ENCODE measurements around the gene FLAD1.

FLAD1 gene

DNA sequence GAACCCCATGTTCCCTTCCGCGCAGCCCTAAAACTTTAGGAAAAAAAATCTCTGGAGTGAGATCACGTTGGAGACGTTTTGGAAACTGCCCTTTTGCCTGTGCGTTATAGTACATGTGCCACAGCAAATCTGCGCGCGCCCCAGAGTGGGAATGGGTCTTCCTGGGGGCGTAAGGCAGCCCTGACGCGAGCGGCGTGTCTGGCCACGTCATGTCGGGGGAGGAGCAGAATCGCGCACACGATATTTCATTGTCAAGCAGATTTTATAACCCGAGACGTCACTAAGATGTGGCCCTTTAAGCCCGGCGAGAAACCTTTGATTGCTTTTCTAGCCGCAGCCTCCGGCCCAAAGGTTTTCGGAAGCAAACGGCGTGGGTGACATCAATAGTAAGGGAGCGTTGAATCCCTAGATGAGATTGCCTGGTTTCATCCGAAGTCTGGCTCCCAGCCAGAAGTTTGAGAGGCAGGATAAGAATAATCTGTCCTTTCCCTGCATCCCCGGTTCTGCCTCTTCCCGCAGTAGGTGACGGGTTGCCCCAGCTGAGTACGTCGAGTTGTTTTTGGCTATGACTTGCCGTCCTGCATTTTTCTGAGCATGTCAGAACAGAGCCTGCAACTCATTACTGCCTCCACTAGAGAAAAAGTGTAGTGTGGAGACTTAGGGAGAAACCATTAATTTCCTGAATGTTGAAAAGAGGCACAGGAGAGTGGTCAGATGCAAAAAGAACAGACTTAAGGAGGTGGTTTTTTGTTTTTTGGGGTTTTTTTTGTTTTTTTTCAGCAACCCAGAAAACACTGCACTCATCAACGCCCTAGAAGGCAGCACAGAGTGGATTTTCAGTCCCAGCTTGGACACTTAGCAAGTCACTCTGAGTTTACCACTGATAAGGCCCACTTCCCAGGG is 45.8 kb upstream of the FLAD1 start (continued):
- TF ChIP-seq, protein P1, sequence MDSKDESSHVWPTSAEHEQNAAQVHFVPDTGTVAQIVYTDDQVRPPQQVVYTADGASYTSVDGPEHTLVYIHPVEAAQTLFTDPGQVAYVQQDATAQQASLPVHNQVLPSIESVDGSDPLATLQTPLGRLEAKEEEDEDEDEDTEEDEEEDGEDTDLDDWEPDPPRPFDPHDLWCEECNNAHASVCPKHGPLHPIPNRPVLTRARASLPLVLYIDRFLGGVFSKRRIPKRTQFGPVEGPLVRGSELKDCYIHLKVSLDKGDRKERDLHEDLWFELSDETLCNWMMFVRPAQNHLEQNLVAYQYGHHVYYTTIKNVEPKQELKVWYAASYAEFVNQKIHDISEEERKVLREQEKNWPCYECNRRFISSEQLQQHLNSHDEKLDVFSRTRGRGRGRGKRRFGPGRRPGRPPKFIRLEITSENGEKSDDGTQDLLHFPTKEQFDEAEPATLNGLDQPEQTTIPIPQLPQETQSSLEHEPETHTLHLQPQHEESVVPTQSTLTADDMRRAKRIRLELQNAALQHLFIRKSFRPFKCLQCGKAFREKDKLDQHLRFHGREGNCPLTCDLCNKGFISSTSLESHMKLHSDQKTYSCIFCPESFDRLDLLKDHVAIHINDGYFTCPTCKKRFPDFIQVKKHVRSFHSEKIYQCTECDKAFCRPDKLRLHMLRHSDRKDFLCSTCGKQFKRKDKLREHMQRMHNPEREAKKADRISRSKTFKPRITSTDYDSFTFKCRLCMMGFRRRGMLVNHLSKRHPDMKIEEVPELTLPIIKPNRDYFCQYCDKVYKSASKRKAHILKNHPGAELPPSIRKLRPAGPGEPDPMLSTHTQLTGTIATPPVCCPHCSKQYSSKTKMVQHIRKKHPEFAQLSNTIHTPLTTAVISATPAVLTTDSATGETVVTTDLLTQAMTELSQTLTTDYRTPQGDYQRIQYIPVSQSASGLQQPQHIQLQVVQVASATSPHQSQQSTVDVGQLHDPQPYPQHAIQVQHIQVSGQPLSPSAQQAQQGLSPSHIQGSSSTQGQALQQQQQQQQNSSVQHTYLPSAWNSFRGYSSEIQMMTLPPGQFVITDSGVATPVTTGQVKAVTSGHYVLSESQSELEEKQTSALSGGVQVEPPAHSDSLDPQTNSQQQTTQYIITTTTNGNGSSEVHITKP (tag by site-specific recombination; IDR thresholded peaks at IDR 0.05) = peak; percentile 100
- TF ChIP-seq ZNF404 (tag by site-specific recombination; IDR thresholded peaks at IDR 0.05) (no peak), ZNF664 (tag by site-specific recombination; IDR thresholded peaks at IDR 0.05) (peak; percentile 46), ZBTB1 (tag by site-specific recombination; IDR thresholded peaks at IDR 0.05) (no peak), GFI1B (tag by site-specific recombination; IDR thresholded peaks at IDR 0.05) (peak; percentile 50; the same call in 1 of the 2 replicates), ZNF341 (tag by site-specific recombination; IDR thresholded peaks at IDR 0.05; ENCODE audit: low read depth) (no peak), KLF8 (tag by site-specific recombination; IDR thresholded peaks at IDR 0.05) (peak; percentile 86; the same call in 1 of the 2 replicates), ZBTB21 (tag by site-specific recombination; IDR thresholded peaks at IDR 0.05) (peak; percentile 98)
- TF ChIP-seq, protein P2, sequence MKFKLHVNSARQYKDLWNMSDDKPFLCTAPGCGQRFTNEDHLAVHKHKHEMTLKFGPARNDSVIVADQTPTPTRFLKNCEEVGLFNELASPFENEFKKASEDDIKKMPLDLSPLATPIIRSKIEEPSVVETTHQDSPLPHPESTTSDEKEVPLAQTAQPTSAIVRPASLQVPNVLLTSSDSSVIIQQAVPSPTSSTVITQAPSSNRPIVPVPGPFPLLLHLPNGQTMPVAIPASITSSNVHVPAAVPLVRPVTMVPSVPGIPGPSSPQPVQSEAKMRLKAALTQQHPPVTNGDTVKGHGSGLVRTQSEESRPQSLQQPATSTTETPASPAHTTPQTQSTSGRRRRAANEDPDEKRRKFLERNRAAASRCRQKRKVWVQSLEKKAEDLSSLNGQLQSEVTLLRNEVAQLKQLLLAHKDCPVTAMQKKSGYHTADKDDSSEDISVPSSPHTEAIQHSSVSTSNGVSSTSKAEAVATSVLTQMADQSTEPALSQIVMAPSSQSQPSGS (tag by site-specific recombination; IDR thresholded peaks at IDR 0.05; ENCODE audit: low read depth) = peak; percentile 86

DNA sequence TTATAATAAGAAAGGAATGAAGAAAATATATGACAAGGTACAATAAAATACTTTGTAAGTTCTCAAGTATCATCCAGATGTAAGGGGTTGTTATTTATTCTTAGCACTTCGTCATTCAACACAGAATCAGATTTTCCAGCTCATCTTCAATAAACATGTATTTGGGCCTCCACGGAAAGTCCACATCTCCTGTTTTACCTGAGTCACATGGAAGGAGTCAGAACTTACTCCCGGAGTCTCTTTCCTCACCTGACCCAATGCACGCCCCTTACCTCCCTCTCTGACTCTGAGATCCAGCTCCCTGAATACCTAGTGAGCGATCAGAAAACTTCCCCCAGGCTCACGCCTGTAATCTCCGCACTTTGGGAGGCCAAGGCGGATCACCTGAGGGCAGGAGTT is 45.2 kb upstream of the FLAD1 start:
- no peak overlapping the region for H3K4me3 ChIP-seq (ENCODE audit: low read depth, low read length)
- ChIA-PET POLR2A (interaction anchor here (0.8 kb wide), 1 partner anchor 35 kb away, joined by 3 read pairs; no protein-coding TSS in a partner anchor), CTCF (interaction anchor here (0.5 to 1.5 kb wide), 7 partner anchors 43 to 438 kb away, joined by 3 to 5 read pairs (median 3); no protein-coding TSS in a partner anchor)
- H3K4me1 ChIP-seq (ENCODE audit: control insufficient read depth, insufficient read depth, low read length) = no peaks in the 10 kb centered on the region
- peak overlapping the region; percentile 88; the same call in 1 of the 2 replicates for H3K27ac ChIP-seq (ENCODE audit: extremely low read depth, low read depth, low read length)
- H3K36me3 ChIP-seq (ENCODE audit: control insufficient read depth in 2 of 2, insufficient read depth in 1 of 2, low read length in 2 of 2) = no peaks in the 10 kb centered on the region
- no peak for TF ChIP-seq SETDB1 (IDR thresholded peaks at IDR 0.05; ENCODE audit: insufficient read length, low read length)
- no peak for TF ChIP-seq ZNF239 (tag by site-specific recombination; IDR thresholded peaks at IDR 0.05)
- no peak for TF ChIP-seq ZNF146 (tag by site-specific recombination; IDR thresholded peaks at IDR 0.05)
- no peak for TF ChIP-seq ZNF530 (tag by site-specific recombination; IDR thresholded peaks at IDR 0.05; ENCODE audit: low read depth)
- TF ChIP-seq GLI2 (tag by site-specific recombination; IDR thresholded peaks at IDR 0.05; ENCODE audit: borderline replicate concordance, low read depth) = no peak
- no peak for TF ChIP-seq ZNF140 (tag by site-specific recombination; IDR thresholded peaks at IDR 0.05)
- TF ChIP-seq, protein P3, sequence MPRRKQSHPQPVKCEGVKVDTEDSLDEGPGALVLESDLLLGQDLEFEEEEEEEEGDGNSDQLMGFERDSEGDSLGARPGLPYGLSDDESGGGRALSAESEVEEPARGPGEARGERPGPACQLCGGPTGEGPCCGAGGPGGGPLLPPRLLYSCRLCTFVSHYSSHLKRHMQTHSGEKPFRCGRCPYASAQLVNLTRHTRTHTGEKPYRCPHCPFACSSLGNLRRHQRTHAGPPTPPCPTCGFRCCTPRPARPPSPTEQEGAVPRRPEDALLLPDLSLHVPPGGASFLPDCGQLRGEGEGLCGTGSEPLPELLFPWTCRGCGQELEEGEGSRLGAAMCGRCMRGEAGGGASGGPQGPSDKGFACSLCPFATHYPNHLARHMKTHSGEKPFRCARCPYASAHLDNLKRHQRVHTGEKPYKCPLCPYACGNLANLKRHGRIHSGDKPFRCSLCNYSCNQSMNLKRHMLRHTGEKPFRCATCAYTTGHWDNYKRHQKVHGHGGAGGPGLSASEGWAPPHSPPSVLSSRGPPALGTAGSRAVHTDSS (tag by site-specific recombination; IDR thresholded peaks at IDR 0.05) = no peak
- TF ChIP-seq ZNF2 (tag by site-specific recombination; IDR thresholded peaks at IDR 0.05) = no peak
- no peak for TF ChIP-seq TCF7L2 (IDR thresholded peaks at IDR 0.05; ENCODE audit: borderline replicate concordance, low read depth, low read length)
- no peak for TF ChIP-seq ZNF585B (tag by site-specific recombination; IDR thresholded peaks at IDR 0.05)
- no peak for TF ChIP-seq KLF1 (tag by site-specific recombination; IDR thresholded peaks at IDR 0.05)
- no peak for TF ChIP-seq ZNF302 (tag by site-specific recombination; IDR thresholded peaks at IDR 0.05; ENCODE audit: low read depth)
- TF ChIP-seq ZNF514 (tag by site-specific recombination; IDR thresholded peaks at IDR 0.05) = no peak
- TF ChIP-seq GLI4 (tag by site-specific recombination; IDR thresholded peaks at IDR 0.05) = no peak
- no peak for TF ChIP-seq ZNF473 (tag by site-specific recombination; IDR thresholded peaks at IDR 0.05)
- TF ChIP-seq ZNF560 (tag by site-specific recombination; IDR thresholded peaks at IDR 0.05; ENCODE audit: borderline replicate concordance) = no peak
- TF ChIP-seq ZNF48 (tag by site-specific recombination; IDR thresholded peaks at IDR 0.05) = no peak
- H3K9me3 ChIP-seq (ENCODE audit: control insufficient read depth, insufficient read depth, low read depth, low read length) = no peaks in the 10 kb centered on the region

All from HEK293 (cell line).